ENCODE data around the gene MARK3. TPM values are rescaled to one million over a fixed set of nuclear protein-coding genes. Genes with fewer than 3 reads are reported as not detected.

MARK3 gene
- total RNA-seq, 1 donor from 2014 or later = 105 TPM

- DNase-seq (no peak), ATAC-seq (no peak)
- no peaks in the 10 kb centered on the region for H3K27me3 ChIP-seq
- no peaks in the 10 kb centered on the region for H3K9me3 ChIP-seq
- H3K36me3 ChIP-seq = peaks cover 89% of the 10 kb centered on the region
- H3K4me1 ChIP-seq = peaks cover 3% of the 10 kb centered on the region
- intact Hi-C loops (cut with DNase I) = no loop called here
- no peak overlapping the region for H3K27ac ChIP-seq
- no peak for TF ChIP-seq CTCF (IDR thresholded peaks at IDR 0.05)
- no peak overlapping the region for H3K4me3 ChIP-seq
Measured at GRCh38 chr14:103341250-103342129, 43.7 kb upstream of the MARK3 start.

- no peak for TF ChIP-seq CTCF (IDR thresholded peaks at IDR 0.05)
- Histone ChIP-seq H3K9me3 (no peaks in the 10 kb centered on the region), H3K4me3 (no peak overlapping the region), H3K27me3 (no peaks in the 10 kb centered on the region), H3K36me3 (peaks cover 71% of the 10 kb centered on the region), H3K4me1 (no peaks in the 10 kb centered on the region), H3K27ac (no peak overlapping the region)
- DNase-seq = no peak
- intact Hi-C loops (cut with DNase I) = no loop called here
- ATAC-seq = no peak
Measured at GRCh38 chr14:103343164-103343879, 41.9 kb upstream of the MARK3 start.

- Histone ChIP-seq H3K27ac (no peak overlapping the region), H3K36me3 (peaks cover 62% of the 10 kb centered on the region), H3K27me3 (no peaks in the 10 kb centered on the region), H3K9me3 (no peaks in the 10 kb centered on the region), H3K4me1 (no peaks in the 10 kb centered on the region), H3K4me3 (no peak overlapping the region)
- no peak for ATAC-seq
- TF ChIP-seq CTCF (IDR thresholded peaks at IDR 0.05) = no peak
- intact Hi-C loops (cut with DNase I) = no loop called here
- DNase-seq = no peak
Measured at GRCh38 chr14:103343905-103344797, 41.1 kb upstream of the MARK3 start.

- no peak overlapping the region for H3K4me3 ChIP-seq
- no peaks in the 10 kb centered on the region for H3K9me3 ChIP-seq
- no peak for DNase-seq
- intact Hi-C loops (cut with DNase I) = no loop called here
- H3K36me3 ChIP-seq = peaks cover 41% of the 10 kb centered on the region
- H3K4me1 ChIP-seq = no peaks in the 10 kb centered on the region
- no peaks in the 10 kb centered on the region for H3K27me3 ChIP-seq
- H3K27ac ChIP-seq = no peak overlapping the region
- ATAC-seq = no peak
- TF ChIP-seq CTCF (IDR thresholded peaks at IDR 0.05) = no peak
Measured at GRCh38 chr14:103346286-103346685, 38.9 kb upstream of the MARK3 start.

- DNase-seq = no peak
- intact Hi-C loops (cut with DNase I) = no loop called here
- no peaks in the 10 kb centered on the region for H3K4me1 ChIP-seq
- H3K4me3 ChIP-seq = no peak overlapping the region
- H3K9me3 ChIP-seq = no peaks in the 10 kb centered on the region
- no peak for ATAC-seq
- no peak overlapping the region for H3K27ac ChIP-seq
- no peak for TF ChIP-seq CTCF (IDR thresholded peaks at IDR 0.05)
- H3K27me3 ChIP-seq = no peaks in the 10 kb centered on the region
- peaks cover 31% of the 10 kb centered on the region for H3K36me3 ChIP-seq
Measured at GRCh38 chr14:103347091-103347815, 38.0 kb upstream of the MARK3 start.

All from upper lobe of right lung (tissue), 1 donor.